Epithelial cell of esophagus (primary cell): ENCODE data around the gene CFAP299.

Source experiments
- DNase-seq: peaks from one replicate; pipeline ENCODE4 v3.0.0; 2010; ENCODE audit warnings: low read depth
- H3K4me3 ChIP-seq: 2 replicates; pipeline ENCODE4 v1.5.1; 2011; ENCODE audit warnings: mild to moderate bottlenecking, low read length, control low read depth
- CTCF ChIP-seq: IDR thresholded peaks from 2 replicates; pipeline ENCODE4 v1.5.1; 2011; ENCODE audit warnings: low read depth, mild to moderate bottlenecking, low read length, control low read depth, inconsistent platforms; ENCODE audit not compliant: insufficient read depth; ENCODE audit errors: missing control alignments

The CFAP299 gene

DNA sequence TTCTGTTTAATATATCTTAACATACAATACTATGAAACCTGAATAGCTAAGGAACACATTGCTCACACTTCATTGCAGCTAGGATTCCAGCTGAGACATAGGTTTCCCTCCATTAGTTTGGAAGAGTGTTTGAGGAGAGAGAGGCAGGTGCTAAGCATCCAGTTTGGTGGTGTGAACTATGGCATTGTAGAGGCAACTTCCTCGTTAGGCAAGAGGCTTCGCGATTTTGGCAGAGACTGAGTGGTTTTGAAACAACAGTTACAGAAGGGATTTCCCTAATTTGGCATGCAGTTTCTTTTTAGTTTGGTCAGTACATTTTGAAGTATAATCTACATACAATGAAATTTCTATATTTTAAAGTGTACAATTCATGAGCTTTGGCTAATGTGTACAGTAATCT lies 577.9 kb downstream of the CFAP299 start:
- H3K4me3 ChIP-seq, result no peak overlapping the region
- no peak for TF ChIP-seq CTCF
- DNase-seq, result peak; percentile 11

GRCh38 chr4:80916770-80917169 lies 581.2 kb downstream of the CFAP299 start:
- DNase-seq, result no peak
- H3K4me3 ChIP-seq, result no peak overlapping the region
- TF ChIP-seq CTCF, result no peak

GRCh38 chr4:80918004-80918403 lies 582.5 kb downstream of the CFAP299 start:
- no peak for TF ChIP-seq CTCF
- no peak overlapping the region for H3K4me3 ChIP-seq
- peak; percentile 83 for DNase-seq

DNA sequence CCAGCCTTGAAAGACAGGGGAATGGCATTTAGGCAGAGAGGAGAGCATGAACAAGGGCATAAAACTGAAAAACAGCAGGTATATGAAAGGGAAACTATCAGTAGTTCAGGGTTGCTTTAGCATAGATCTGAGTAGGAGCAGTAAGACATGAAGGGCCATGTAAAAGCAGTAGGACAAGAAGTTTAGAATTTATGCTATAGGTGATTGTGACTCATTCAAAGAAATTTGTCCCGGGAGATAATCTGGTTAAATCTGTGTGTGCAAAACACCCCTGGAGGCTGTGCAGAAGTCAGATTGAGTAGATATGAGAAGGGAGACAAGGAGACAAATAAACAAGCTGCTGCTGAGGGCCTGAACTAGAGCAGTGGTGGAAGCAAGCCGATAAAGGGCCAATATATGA lies 585.9 kb downstream of the CFAP299 start:
- no peak for TF ChIP-seq CTCF
- no peak overlapping the region for H3K4me3 ChIP-seq
- DNase-seq, result peak; percentile 2

DNA sequence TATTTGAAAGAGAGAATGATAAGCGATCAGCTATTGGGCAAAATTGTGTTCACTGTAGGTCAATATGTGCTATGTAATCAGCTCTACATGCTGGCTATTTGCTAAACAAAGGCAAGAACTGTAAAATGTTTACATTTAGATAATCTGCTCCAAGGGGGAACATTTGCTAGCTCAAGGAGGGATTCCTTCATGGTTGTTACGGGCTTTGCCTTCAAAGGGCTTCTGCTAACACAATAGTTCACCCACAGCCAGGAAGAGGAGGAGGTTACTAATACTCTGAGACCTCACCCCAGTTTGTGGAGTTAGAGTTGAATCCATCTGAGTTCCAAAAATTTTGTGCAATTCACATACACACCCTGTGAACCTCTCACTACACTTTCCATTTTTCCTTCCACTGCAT lies 587.4 kb downstream of the CFAP299 start:
- no peak for DNase-seq
- TF ChIP-seq CTCF, result no peak

DNA sequence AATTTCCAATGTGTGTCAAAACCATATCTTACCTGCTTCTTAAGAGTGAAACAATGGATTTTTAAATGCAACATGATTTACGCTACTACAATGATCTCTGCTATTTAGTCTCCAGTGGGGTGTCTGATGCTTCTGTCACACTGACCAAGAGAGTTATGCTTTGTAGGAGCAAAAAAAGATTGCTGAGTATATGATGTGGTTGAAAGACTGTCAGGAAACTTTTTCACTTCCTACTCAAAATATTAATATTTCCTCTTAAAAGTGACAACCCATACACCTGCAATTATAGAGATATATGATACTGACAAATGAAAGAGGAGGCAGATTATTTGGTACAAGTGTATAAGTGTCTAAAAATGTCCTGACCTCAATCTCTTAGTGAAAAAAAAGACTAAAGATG lies 589.8 kb downstream of the CFAP299 start:
- no peak overlapping the region for H3K4me3 ChIP-seq
- DNase-seq, result no peak
- no peak for TF ChIP-seq CTCF

More for the DNA sequence above, 587.4 kb downstream of the CFAP299 start:
- no peak overlapping the region for H3K4me3 ChIP-seq

GRCh38 chr4:80926446-80926845 lies 590.9 kb downstream of the CFAP299 start:
- no peak overlapping the region for H3K4me3 ChIP-seq
- DNase-seq, result peak; percentile 47
- TF ChIP-seq CTCF, result no peak
